Measurements from ENCODE around the gene BRF1. TPM values are rescaled to one million over a fixed set of nuclear protein-coding genes. Genes with fewer than 3 reads are reported as not detected.
A peak's percentile ranks its signal among the peaks of the same experiment; 100 is the strongest.

BRF1 gene
- total and polyA plus RNA-seq, 8 donors = 13.6 to 50.2 (median 20.4) TPM

DNA sequence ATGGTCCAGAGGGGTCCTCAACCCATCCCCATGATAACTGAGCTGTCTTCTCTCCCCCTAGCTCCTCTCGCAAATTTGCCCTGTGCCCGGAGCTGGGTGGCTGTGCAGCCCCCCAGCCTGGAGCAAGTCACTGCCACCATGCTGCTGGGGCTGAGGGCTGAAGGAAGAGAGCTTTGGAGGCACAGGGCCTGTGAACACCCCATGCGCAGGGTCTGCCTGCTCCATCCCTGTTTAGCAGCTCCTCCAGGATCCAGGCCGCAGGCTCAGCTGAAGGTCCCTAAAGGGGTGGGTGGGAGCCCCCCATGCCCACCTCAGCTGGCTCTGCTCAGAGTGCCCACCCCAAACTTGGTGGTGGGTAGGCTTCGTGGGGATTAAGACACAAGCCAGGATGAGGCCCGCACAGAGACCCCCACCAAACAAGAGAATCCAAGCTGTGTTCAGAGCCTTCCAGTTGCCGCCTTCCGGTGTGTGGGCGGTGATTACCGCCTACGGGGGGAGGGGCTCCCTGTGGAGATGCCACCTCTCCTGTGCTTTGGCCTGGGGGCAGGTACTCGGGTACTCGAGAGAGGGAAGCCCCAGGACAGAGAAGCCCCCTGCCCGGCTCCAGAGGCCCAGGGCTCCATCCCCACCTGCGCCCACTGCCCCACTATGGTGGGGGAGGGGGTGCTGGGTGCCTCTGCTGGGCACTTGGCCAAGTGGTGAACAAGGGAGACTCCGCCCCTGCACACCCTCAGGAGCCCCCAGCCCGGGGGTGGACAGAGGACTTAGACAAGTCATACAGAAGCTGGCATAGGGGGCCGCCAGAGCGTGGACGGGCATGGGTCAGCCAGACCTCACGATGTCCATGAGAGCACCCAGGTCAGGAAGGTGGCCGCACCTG lies 130.8 kb downstream of the BRF1 start:
- no peaks in the 10 kb centered on the region for H3K9me3 ChIP-seq
- TF ChIP-seq, protein P1, sequence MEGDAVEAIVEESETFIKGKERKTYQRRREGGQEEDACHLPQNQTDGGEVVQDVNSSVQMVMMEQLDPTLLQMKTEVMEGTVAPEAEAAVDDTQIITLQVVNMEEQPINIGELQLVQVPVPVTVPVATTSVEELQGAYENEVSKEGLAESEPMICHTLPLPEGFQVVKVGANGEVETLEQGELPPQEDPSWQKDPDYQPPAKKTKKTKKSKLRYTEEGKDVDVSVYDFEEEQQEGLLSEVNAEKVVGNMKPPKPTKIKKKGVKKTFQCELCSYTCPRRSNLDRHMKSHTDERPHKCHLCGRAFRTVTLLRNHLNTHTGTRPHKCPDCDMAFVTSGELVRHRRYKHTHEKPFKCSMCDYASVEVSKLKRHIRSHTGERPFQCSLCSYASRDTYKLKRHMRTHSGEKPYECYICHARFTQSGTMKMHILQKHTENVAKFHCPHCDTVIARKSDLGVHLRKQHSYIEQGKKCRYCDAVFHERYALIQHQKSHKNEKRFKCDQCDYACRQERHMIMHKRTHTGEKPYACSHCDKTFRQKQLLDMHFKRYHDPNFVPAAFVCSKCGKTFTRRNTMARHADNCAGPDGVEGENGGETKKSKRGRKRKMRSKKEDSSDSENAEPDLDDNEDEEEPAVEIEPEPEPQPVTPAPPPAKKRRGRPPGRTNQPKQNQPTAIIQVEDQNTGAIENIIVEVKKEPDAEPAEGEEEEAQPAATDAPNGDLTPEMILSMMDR (IDR thresholded peaks at IDR 0.05) = no peak
- no peaks in the 10 kb centered on the region for H3K27me3 ChIP-seq
- no peak overlapping the region for H3K4me3 ChIP-seq
- FAIRE-seq (no peak), ATAC-seq (no peak), DNase-seq (no peak)
- 79 to 84% methylated on average over 22 of the region's 22 CpGs for WGBS, 2 donors
- peak overlapping the region in 1 of 4 donors; percentile 47 for H3K27ac ChIP-seq
- intact Hi-C loops (cut with DNase I) = loop anchor here in 1 of 3 donors (10.0 kb wide), 1 partner anchor 75 kb away; no protein-coding TSS in a partner anchor
- H3K36me3 ChIP-seq = no peaks in the 10 kb centered on the region
- peaks cover 7 to 20% (median 13%) of the 10 kb centered on the region in 3 donors for H3K4me1 ChIP-seq

DNA sequence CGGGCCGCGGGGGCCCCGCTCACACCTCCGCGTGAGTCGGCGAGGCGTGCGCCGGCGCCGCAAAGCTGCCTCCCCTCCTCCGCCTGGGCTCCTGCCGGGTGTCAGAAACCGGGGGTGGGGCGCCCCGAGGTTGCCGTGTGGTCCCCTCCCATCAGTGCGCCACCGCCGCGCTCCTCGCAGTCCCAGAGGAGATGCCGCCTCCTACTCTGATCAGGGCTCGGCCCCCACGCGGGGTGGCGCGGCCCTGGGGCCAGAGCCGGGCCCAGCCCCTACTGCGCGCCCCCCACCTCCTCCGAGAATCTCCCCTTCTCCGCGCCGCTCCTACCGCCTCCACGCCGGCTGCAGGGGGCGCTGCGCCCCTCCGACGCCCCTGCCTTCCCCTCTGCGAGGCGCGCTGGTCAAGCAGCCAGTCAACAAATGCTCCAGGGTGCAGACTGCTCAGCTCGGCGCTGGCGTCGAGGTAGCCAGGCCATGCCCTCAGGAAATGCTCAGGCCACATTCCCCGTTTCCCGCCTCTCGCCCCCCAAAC lies 131.8 kb downstream of the BRF1 start:
- TF ChIP-seq, protein P1 (IDR thresholded peaks at IDR 0.05) = no peak
- Histone ChIP-seq H3K27ac (no peak overlapping the region), H3K27me3 (no peaks in the 10 kb centered on the region), H3K4me1 (peaks cover 7 to 17% (median 13%) of the 10 kb centered on the region in 3 donors), H3K36me3 (no peaks in the 10 kb centered on the region), H3K9me3 (no peaks in the 10 kb centered on the region), H3K4me3 (peak overlapping the region in 2 of 4 donors; percentile 23 to 48)
- WGBS, 2 donors = 38 to 58% methylated on average over 24 to 54 of the region's 54 CpGs
- ATAC-seq (no peak), FAIRE-seq (no peak), DNase-seq (peak in 1 of 6 donors; percentile 37)
- intact Hi-C loops (cut with DNase I) = loop anchor here in 1 of 3 donors (10.0 kb wide), 1 partner anchor 74 kb away; no protein-coding TSS in a partner anchor

DNA sequence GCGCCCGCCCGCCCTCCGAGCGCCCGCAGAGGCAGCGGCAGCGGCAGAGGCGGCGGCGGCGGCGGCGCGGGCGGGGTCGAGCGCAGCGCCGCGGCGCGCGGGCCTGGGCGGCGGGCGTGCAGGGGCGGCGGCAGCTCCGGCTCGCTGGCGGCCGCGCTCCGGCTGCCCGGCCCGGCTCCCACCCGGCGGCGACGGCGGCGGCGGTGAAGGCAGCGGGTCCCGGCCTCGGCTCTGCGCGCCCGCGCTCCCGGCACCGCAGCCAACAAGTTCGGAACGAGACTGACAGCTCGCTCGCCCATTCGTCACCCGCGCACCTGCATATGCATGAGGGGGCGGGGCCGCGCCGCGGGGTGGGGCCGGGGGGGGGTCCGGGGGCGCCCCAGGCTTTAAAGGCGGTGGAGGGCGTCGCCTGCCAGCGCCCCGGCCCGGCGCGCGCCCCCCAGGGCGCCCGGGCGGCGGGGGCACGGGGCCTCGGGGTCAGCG lies 132.3 kb downstream of the BRF1 start, which contains the start of gene JAG2:
JAG2 (minus strand) TSS at position 281 of the 483 bp plus-strand sequence. CDS start 356 bp downstream, outside the sequence.
- Histone ChIP-seq H3K36me3 (no peaks in the 10 kb centered on the region), H3K27ac (no peak within 1 kb of the TSS), H3K4me3 (peak within 1 kb of the TSS; percentile 16 to 56 (median 36)), H3K9me3 (no peaks in the 10 kb centered on the region), H3K4me1 (peaks cover 7 to 17% (median 13%) of the 10 kb centered on the region in 3 donors), H3K27me3 (no peaks in the 10 kb centered on the region)
- DNase-seq (peak in 5 of 6 donors; percentile 59 to 82 (median 66)), ATAC-seq (peak in 2 of 4 donors; percentile 53 to 62), FAIRE-seq (no peak)
- TF ChIP-seq, protein P1 (IDR thresholded peaks at IDR 0.05) = no peak
- 0 to 1% methylated on average over 14 to 84 of the region's 84 CpGs for WGBS, 2 donors
- intact Hi-C loops (cut with DNase I) = loop anchor here in 1 of 3 donors (10.0 kb wide), 1 partner anchor 74 kb away; no protein-coding TSS in a partner anchor

DNA sequence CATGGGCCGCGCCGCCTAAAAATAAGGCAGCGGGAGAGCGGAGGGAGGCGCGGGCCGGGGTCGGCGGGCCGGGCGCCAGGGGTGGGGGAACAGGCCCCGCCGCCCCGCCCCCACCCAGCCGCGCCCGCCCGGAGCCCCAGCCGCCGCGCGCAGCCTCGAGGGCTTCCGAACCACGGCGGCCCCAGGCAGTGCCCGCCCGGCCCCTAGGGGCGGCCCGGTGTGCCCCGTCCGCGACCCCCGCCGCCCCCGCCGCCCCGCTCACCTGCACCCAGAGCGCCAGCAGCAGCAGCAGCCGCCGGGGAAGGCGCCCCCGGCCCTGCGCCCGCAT lies 132.7 kb downstream of the BRF1 start:
- 0% methylated on average over 6 to 45 of the region's 46 CpGs for WGBS, 2 donors
- Histone ChIP-seq H3K27ac (no peak overlapping the region), H3K4me3 (peak overlapping the region; percentile 16 to 56 (median 36)), H3K9me3 (no peaks in the 10 kb centered on the region), H3K27me3 (no peaks in the 10 kb centered on the region), H3K4me1 (peaks cover 7 to 17% (median 13%) of the 10 kb centered on the region in 3 donors), H3K36me3 (no peaks in the 10 kb centered on the region)
- DNase-seq (no peak), ATAC-seq (no peak), FAIRE-seq (no peak)
- intact Hi-C loops (cut with DNase I) = loop anchor here in 1 of 3 donors (10.0 kb wide), 1 partner anchor 73 kb away; no protein-coding TSS in a partner anchor
- TF ChIP-seq, protein P1 (IDR thresholded peaks at IDR 0.05) = no peak

Measured in pancreas (tissue), 10 donors.